ENCODE measurements around the gene FHIT. TPM values are rescaled to one million over a fixed set of nuclear protein-coding genes. Genes with fewer than 3 reads are reported as not detected.

FHIT gene
- polyA plus RNA-seq, 1 of the 3 experiments (the other 2 are of a cell fraction), result 0.41 TPM

DNA sequence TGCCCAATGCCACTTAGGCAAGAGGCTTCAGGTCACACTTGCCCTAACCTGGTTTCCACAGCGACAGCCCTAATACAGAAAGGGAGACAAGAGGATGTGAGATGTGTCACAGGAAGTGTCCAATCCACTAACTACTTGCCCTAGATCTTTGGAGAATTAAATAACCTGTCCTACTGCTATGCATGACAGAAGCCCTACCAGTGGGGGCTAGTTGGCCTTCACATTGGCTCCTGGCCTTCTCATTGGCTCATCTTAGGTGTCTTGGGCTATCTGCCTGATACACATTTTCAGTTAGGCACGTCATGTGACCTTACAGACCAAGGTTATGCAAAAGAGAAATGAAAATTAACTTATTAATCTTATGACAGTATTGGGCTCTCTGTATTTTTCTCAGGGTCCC is 449.9 kb downstream of the FHIT start (continued):
- TF ChIP-seq, protein P1, sequence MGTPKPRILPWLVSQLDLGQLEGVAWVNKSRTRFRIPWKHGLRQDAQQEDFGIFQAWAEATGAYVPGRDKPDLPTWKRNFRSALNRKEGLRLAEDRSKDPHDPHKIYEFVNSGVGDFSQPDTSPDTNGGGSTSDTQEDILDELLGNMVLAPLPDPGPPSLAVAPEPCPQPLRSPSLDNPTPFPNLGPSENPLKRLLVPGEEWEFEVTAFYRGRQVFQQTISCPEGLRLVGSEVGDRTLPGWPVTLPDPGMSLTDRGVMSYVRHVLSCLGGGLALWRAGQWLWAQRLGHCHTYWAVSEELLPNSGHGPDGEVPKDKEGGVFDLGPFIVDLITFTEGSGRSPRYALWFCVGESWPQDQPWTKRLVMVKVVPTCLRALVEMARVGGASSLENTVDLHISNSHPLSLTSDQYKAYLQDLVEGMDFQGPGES (IDR thresholded peaks at IDR 0.05; ENCODE audit: low read depth, low read length), result no peak
- no peak for TF ChIP-seq JUND (IDR thresholded peaks at IDR 0.05)

DNA sequence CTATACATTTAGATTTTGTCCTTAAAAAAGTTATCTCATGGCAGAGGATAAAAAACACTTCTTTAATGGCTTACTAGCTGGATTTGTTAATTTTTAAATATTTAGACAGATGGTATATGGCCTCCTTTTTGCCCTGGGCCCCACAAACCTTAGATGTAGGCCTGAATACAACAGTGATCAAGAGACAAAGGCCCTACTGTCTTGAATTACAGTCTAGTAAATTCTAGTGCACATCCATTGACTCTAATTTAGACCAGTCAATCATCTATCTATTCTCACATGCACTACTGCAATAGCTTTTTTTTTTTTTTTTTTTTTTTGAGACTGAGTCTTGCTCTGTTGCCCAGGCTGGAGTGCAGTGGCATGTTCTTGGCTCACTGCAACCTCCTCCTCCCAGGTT is 452.8 kb downstream of the FHIT start:
- no peaks in the 10 kb centered on the region for H3K36me3 ChIP-seq (replicated peaks in 1 of 2; ENCODE audit: control insufficient read depth in 1 of 2, insufficient read depth in 2 of 2, low read length in 1 of 2)
- no peaks in the 10 kb centered on the region for H3K27me3 ChIP-seq (ENCODE audit: insufficient read depth)
- H2AFZ ChIP-seq (ENCODE audit: low read depth), result no peak overlapping the region
- H3K9me2 ChIP-seq, result 0 out of 2 replicates have a peak, but pooled peaks cover 2% of the 10 kb centered on the region
- CTCF ChIA-PET, result interaction anchor here (0.7 to 1.0 kb wide), 2 partner anchors 12 to 68 kb away, joined by 3 read pairs; no protein-coding TSS in a partner anchor
- no peak overlapping the region for H3K4me3 ChIP-seq (ENCODE audit: low read depth in 2 of 2, low read length in 1 of 2)
- POLR2A ChIA-PET, result no interaction called here
- H4K20me1 ChIP-seq (ENCODE audit: insufficient read depth), result no peaks in the 10 kb centered on the region
- no peak overlapping the region for H3K4me2 ChIP-seq
- no peak overlapping the region for H3K9ac ChIP-seq
- no peaks in the 10 kb centered on the region for H3K79me2 ChIP-seq (ENCODE audit: insufficient read depth)
- no peak for DNase-seq
- H3F3A ChIP-seq (replicated peaks; ENCODE audit: insufficient read depth), result no peaks in the 10 kb centered on the region
- H3K9me3 ChIP-seq, result no peaks in the 10 kb centered on the region
- H3K27ac ChIP-seq (ENCODE audit: low read depth in 2 of 2, low read length in 1 of 2), result no peak overlapping the region
- TF ChIP-seq RAD21 (IDR thresholded peaks at IDR 0.05; ENCODE audit: low read length), result no peak
- TF ChIP-seq TAF1 (IDR thresholded peaks at IDR 0.05; ENCODE audit: borderline replicate concordance, low read depth, low read length), result no peak
- no peak for TF ChIP-seq SIN3A (IDR thresholded peaks at IDR 0.05; ENCODE audit: borderline replicate concordance, low read depth, low read length)
- TF ChIP-seq, protein P2, sequence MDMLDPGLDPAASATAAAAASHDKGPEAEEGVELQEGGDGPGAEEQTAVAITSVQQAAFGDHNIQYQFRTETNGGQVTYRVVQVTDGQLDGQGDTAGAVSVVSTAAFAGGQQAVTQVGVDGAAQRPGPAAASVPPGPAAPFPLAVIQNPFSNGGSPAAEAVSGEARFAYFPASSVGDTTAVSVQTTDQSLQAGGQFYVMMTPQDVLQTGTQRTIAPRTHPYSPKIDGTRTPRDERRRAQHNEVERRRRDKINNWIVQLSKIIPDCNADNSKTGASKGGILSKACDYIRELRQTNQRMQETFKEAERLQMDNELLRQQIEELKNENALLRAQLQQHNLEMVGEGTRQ (IDR thresholded peaks at IDR 0.05; ENCODE audit: borderline replicate concordance, low read depth, low read length), result no peak
- TF ChIP-seq CHD2 (IDR thresholded peaks at IDR 0.05; ENCODE audit: low read length, partially characterized antibody), result no peak
- no peak for TF ChIP-seq FOSL2 (IDR thresholded peaks at IDR 0.05; ENCODE audit: borderline replicate concordance, low read depth)
- TF ChIP-seq YY1 (IDR thresholded peaks at IDR 0.05; ENCODE audit: low read depth), result no peak
- no peak for TF ChIP-seq ELF1 (IDR thresholded peaks at IDR 0.05)
- no peak for TF ChIP-seq RXRA (IDR thresholded peaks at IDR 0.05; ENCODE audit: borderline replicate concordance, low read depth)
- TF ChIP-seq FOXJ3 (CRISPR knock-in tag; IDR thresholded peaks at IDR 0.05), result no peak
- TF ChIP-seq, protein P3, sequence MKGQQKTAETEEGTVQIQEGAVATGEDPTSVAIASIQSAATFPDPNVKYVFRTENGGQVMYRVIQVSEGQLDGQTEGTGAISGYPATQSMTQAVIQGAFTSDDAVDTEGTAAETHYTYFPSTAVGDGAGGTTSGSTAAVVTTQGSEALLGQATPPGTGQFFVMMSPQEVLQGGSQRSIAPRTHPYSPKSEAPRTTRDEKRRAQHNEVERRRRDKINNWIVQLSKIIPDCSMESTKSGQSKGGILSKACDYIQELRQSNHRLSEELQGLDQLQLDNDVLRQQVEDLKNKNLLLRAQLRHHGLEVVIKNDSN (IDR thresholded peaks at IDR 0.05; ENCODE audit: borderline replicate concordance, low read depth), result no peak
- no peak for TF ChIP-seq GABPA (IDR thresholded peaks at IDR 0.05; ENCODE audit: low read depth)
- TF ChIP-seq TCF12 (IDR thresholded peaks at IDR 0.05), result no peak
- TF ChIP-seq EP300 (IDR thresholded peaks at IDR 0.05; ENCODE audit: borderline replicate concordance in 1 of 2, low read depth in 1 of 2, low read length in 1 of 2), result no peak
- TF ChIP-seq RFX5 (IDR thresholded peaks at IDR 0.05; ENCODE audit: low read length), result no peak
- TF ChIP-seq RCOR1 (IDR thresholded peaks at IDR 0.05; ENCODE audit: low read length), result no peak
- TF ChIP-seq, protein P4, sequence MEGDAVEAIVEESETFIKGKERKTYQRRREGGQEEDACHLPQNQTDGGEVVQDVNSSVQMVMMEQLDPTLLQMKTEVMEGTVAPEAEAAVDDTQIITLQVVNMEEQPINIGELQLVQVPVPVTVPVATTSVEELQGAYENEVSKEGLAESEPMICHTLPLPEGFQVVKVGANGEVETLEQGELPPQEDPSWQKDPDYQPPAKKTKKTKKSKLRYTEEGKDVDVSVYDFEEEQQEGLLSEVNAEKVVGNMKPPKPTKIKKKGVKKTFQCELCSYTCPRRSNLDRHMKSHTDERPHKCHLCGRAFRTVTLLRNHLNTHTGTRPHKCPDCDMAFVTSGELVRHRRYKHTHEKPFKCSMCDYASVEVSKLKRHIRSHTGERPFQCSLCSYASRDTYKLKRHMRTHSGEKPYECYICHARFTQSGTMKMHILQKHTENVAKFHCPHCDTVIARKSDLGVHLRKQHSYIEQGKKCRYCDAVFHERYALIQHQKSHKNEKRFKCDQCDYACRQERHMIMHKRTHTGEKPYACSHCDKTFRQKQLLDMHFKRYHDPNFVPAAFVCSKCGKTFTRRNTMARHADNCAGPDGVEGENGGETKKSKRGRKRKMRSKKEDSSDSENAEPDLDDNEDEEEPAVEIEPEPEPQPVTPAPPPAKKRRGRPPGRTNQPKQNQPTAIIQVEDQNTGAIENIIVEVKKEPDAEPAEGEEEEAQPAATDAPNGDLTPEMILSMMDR (IDR thresholded peaks at IDR 0.05), result no peak
- H3K4me1 ChIP-seq (ENCODE audit: control insufficient read depth in 1 of 2, insufficient read depth in 2 of 2, low read depth in 1 of 2, low read length in 1 of 2), result no peaks in the 10 kb centered on the region
